ENCODE measurements around the gene UGCG.

The UGCG gene

GRCh38 chr9:111963995-111964394 is 67.4 kb downstream of the UGCG start:
- Histone ChIP-seq H3K4me1 (ENCODE audit: insufficient read depth, low read length, poor library complexity, severe bottlenecking) (no peaks in the 10 kb centered on the region), H3K9ac (ENCODE audit: low read depth, low read length, poor library complexity, severe bottlenecking) (no peak overlapping the region), H3F3A (ENCODE audit: low read depth) (no peaks in the 10 kb centered on the region), H3K9me3 (ENCODE audit: insufficient read depth, low read depth, low read length) (no peaks in the 10 kb centered on the region), H3K27me3 (ENCODE audit: insufficient read depth, low read length, poor library complexity, severe bottlenecking) (no peaks in the 10 kb centered on the region), H3K4me3 (ENCODE audit: low read length, poor library complexity, severe bottlenecking) (no peak overlapping the region), H2AFZ (ENCODE audit: low read length) (no peak overlapping the region), H3K9me2 (replicated peaks; ENCODE audit: low read depth, low read length) (no peaks in the 10 kb centered on the region), H3K79me2 (ENCODE audit: insufficient read depth, low read length) (no peaks in the 10 kb centered on the region), H3K4me2 (ENCODE audit: low read depth, low read length, poor library complexity, severe bottlenecking) (no peak overlapping the region), H3K36me3 (ENCODE audit: insufficient read depth, low read length) (no peaks in the 10 kb centered on the region), H4K20me1 (ENCODE audit: insufficient read depth, low read length, poor library complexity, severe bottlenecking) (no peaks in the 10 kb centered on the region)
- TF ChIP-seq, protein P1, sequence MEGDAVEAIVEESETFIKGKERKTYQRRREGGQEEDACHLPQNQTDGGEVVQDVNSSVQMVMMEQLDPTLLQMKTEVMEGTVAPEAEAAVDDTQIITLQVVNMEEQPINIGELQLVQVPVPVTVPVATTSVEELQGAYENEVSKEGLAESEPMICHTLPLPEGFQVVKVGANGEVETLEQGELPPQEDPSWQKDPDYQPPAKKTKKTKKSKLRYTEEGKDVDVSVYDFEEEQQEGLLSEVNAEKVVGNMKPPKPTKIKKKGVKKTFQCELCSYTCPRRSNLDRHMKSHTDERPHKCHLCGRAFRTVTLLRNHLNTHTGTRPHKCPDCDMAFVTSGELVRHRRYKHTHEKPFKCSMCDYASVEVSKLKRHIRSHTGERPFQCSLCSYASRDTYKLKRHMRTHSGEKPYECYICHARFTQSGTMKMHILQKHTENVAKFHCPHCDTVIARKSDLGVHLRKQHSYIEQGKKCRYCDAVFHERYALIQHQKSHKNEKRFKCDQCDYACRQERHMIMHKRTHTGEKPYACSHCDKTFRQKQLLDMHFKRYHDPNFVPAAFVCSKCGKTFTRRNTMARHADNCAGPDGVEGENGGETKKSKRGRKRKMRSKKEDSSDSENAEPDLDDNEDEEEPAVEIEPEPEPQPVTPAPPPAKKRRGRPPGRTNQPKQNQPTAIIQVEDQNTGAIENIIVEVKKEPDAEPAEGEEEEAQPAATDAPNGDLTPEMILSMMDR (conservative IDR thresholded peaks at IDR 0.05; ENCODE audit: low read length), result no peak
- no peak for TF ChIP-seq EZH2phosphoT487 (IDR thresholded peaks at IDR 0.05; ENCODE audit: borderline replicate concordance)

GRCh38 chr9:111965566-111966019 is 69.0 kb downstream of the UGCG start:
- Histone ChIP-seq H3K4me2 (ENCODE audit: low read depth, low read length, poor library complexity, severe bottlenecking) (no peak overlapping the region), H3K9me3 (ENCODE audit: insufficient read depth, low read depth, low read length) (no peaks in the 10 kb centered on the region), H3K36me3 (ENCODE audit: insufficient read depth, low read length) (no peaks in the 10 kb centered on the region), H3K27me3 (ENCODE audit: insufficient read depth, low read length, poor library complexity, severe bottlenecking) (no peaks in the 10 kb centered on the region), H4K20me1 (ENCODE audit: insufficient read depth, low read length, poor library complexity, severe bottlenecking) (no peaks in the 10 kb centered on the region), H3F3A (ENCODE audit: low read depth) (no peaks in the 10 kb centered on the region), H2AFZ (ENCODE audit: low read length) (no peak overlapping the region), H3K4me3 (ENCODE audit: low read length, poor library complexity, severe bottlenecking) (no peak overlapping the region), H3K9me2 (replicated peaks; ENCODE audit: low read depth, low read length) (no peaks in the 10 kb centered on the region), H3K4me1 (ENCODE audit: insufficient read depth, low read length, poor library complexity, severe bottlenecking) (no peaks in the 10 kb centered on the region), H3K79me2 (ENCODE audit: insufficient read depth, low read length) (no peaks in the 10 kb centered on the region), H3K9ac (ENCODE audit: low read depth, low read length, poor library complexity, severe bottlenecking) (no peak overlapping the region)
- TF ChIP-seq EZH2phosphoT487 (IDR thresholded peaks at IDR 0.05; ENCODE audit: borderline replicate concordance), result no peak
- TF ChIP-seq, protein P1 (conservative IDR thresholded peaks at IDR 0.05; ENCODE audit: low read length), result no peak

GRCh38 chr9:111966124-111966723 is 69.6 kb downstream of the UGCG start:
- H3K4me2 ChIP-seq (ENCODE audit: low read depth, low read length, poor library complexity, severe bottlenecking), result no peak overlapping the region

More at GRCh38 chr9:111966124-111966723, 69.6 kb downstream of the UGCG start:
- no peak for TF ChIP-seq EZH2phosphoT487 (IDR thresholded peaks at IDR 0.05; ENCODE audit: borderline replicate concordance)
- TF ChIP-seq, protein P1 (conservative IDR thresholded peaks at IDR 0.05; ENCODE audit: low read length), result no peak
- Histone ChIP-seq H4K20me1 (ENCODE audit: insufficient read depth, low read length, poor library complexity, severe bottlenecking) (no peaks in the 10 kb centered on the region), H3K27me3 (ENCODE audit: insufficient read depth, low read length, poor library complexity, severe bottlenecking) (no peaks in the 10 kb centered on the region), H3K9me2 (replicated peaks; ENCODE audit: low read depth, low read length) (no peaks in the 10 kb centered on the region), H3K9me3 (ENCODE audit: insufficient read depth, low read depth, low read length) (no peaks in the 10 kb centered on the region), H3K4me3 (ENCODE audit: low read length, poor library complexity, severe bottlenecking) (no peak overlapping the region), H3K9ac (ENCODE audit: low read depth, low read length, poor library complexity, severe bottlenecking) (no peak overlapping the region), H3K79me2 (ENCODE audit: insufficient read depth, low read length) (no peaks in the 10 kb centered on the region), H3K4me1 (ENCODE audit: insufficient read depth, low read length, poor library complexity, severe bottlenecking) (no peaks in the 10 kb centered on the region), H2AFZ (ENCODE audit: low read length) (no peak overlapping the region), H3K36me3 (ENCODE audit: insufficient read depth, low read length) (no peaks in the 10 kb centered on the region), H3F3A (ENCODE audit: low read depth) (no peaks in the 10 kb centered on the region)
